Astrocyte of the cerebellum (primary cell): ENCODE data around the gene TSPAN32.

ENCODE experiments used
- DNase-seq: peaks from one replicate; pipeline ENCODE4 v3.0.0-alpha.2; 2011; ENCODE audit warnings: low read depth
- H3K4me3 ChIP-seq: 2 replicates; pipeline ENCODE4 v1.5.1; 2011; ENCODE audit warnings: mild to moderate bottlenecking, low read depth, low read length, moderate library complexity
- CTCF ChIP-seq: IDR thresholded peaks from 2 replicates; pipeline ENCODE4 v1.5.1; 2012; ENCODE audit warnings: low read length, low read depth, moderate library complexity, mild to moderate bottlenecking; ENCODE audit errors: missing control alignments
- in situ Hi-C: cut with HindIII; loops from 2 replicates; pipeline ENCODE4 v1.10.0; 2017; ENCODE audit warnings: low sequenced_read_pairs

Gene TSPAN32

GRCh38 chr11:2289859-2290258, 12.0 kb upstream of the TSPAN32 start:
- H3K4me3 ChIP-seq, result no peak overlapping the region
- no peak for TF ChIP-seq CTCF
- in situ Hi-C loops, result no loop called here
- DNase-seq, result no peak

- DNase-seq, result no peak
- in situ Hi-C loops, result no loop called here
- H3K4me3 ChIP-seq, result no peak overlapping the region
- TF ChIP-seq CTCF, result no peak
Observed at GRCh38 chr11:2290351-2290841, 11.4 kb upstream of the TSPAN32 start.

GRCh38 chr11:2293531-2293971, 8.3 kb upstream of the TSPAN32 start:
- H3K4me3 ChIP-seq, result no peak overlapping the region
- DNase-seq, result no peak
- no peak for TF ChIP-seq CTCF
- in situ Hi-C loops, result no loop called here

- TF ChIP-seq CTCF, result no peak
- no peak overlapping the region for H3K4me3 ChIP-seq
- in situ Hi-C loops, result no loop called here
- no peak for DNase-seq
Observed at GRCh38 chr11:2293984-2294925, 7.6 kb upstream of the TSPAN32 start.

GRCh38 chr11:2294926-2295290, 6.9 kb upstream of the TSPAN32 start:
- no peak for DNase-seq
- no peak overlapping the region for H3K4me3 ChIP-seq
- in situ Hi-C loops, result loop anchor here (5.0 kb wide), 2 partner anchors 53 to 113 kb away; no protein-coding TSS in a partner anchor
- TF ChIP-seq CTCF, result no peak

GRCh38 chr11:2295971-2296912, 5.6 kb upstream of the TSPAN32 start:
- TF ChIP-seq CTCF, result no peak
- in situ Hi-C loops, result loop anchor here (5.0 kb wide), 2 partner anchors 54 to 114 kb away; no protein-coding TSS in a partner anchor
- H3K4me3 ChIP-seq, result no peak overlapping the region
- no peak for DNase-seq
